Epidermal melanocyte (primary cell): ENCODE data around the gene NCF4.

Source experiments
- DNase-seq: peaks from one replicate; pipeline ENCODE4 v3.0.0; 2011; ENCODE audit warnings: low spot score; ENCODE audit not compliant: insufficient read length

NCF4 gene

GRCh38 chr22:36921309-36922104, 60.7 kb downstream of the NCF4 start:
- no peak for DNase-seq

GRCh38 chr22:36922105-36922608, 61.4 kb downstream of the NCF4 start:
- no peak for DNase-seq

GRCh38 chr22:36922711-36923110, 61.9 kb downstream of the NCF4 start:
- no peak for DNase-seq

GRCh38 chr22:36923131-36923788, 62.5 kb downstream of the NCF4 start:
- no peak for DNase-seq

GRCh38 chr22:36924151-36924698, 63.4 kb downstream of the NCF4 start:
- no peak for DNase-seq

- DNase-seq = no peak
Observed at GRCh38 chr22:36925388-36926290, 64.8 kb downstream of the NCF4 start.

GRCh38 chr22:36926309-36926708, 65.5 kb downstream of the NCF4 start:
- DNase-seq = no peak

- no peak for DNase-seq
Observed at GRCh38 chr22:36926721-36927435, 66.1 kb downstream of the NCF4 start.
